AG04449 (cell line): ENCODE results near the gene MYO7B.

Source experiments
- CTCF ChIA-PET: fragments of 350-600 bp; formaldehyde crosslinking; extraction: SDS; loops from one replicate; lab custom pipeline; 2021; ENCODE audit warnings: antibody characterized with exemption; lab: Yijun Ruan, JAX
- POLR2A ChIA-PET: fragments of 400-600, 350-600 bp; formaldehyde crosslinking; extraction: SDS; loops from one replicate; lab custom pipeline; 2020; ENCODE audit warnings: antibody characterized with exemption, inconsistent platforms; lab: Yijun Ruan, JAX
- DNase-seq: peaks from one replicate; pipeline ENCODE4 v3.0.0-alpha.2; 2010; ENCODE audit warnings: low read depth, low spot score
- H3K4me3 ChIP-seq: 2 replicates; pipeline ENCODE4 v1.5.1; 2011; ENCODE audit warnings: low read depth, mild to moderate bottlenecking, control low read depth, low read length
- TF ChIP-seq, protein P1 (sequence below): IDR thresholded peaks from one replicate; pipeline ENCODE4 v1.5.1; 2011; ENCODE audit warnings: mild to moderate bottlenecking, moderate library complexity, low read length, control low read depth, inconsistent platforms; ENCODE audit not compliant: insufficient read depth; ENCODE audit errors: missing control alignments

Gene MYO7B

DNA sequence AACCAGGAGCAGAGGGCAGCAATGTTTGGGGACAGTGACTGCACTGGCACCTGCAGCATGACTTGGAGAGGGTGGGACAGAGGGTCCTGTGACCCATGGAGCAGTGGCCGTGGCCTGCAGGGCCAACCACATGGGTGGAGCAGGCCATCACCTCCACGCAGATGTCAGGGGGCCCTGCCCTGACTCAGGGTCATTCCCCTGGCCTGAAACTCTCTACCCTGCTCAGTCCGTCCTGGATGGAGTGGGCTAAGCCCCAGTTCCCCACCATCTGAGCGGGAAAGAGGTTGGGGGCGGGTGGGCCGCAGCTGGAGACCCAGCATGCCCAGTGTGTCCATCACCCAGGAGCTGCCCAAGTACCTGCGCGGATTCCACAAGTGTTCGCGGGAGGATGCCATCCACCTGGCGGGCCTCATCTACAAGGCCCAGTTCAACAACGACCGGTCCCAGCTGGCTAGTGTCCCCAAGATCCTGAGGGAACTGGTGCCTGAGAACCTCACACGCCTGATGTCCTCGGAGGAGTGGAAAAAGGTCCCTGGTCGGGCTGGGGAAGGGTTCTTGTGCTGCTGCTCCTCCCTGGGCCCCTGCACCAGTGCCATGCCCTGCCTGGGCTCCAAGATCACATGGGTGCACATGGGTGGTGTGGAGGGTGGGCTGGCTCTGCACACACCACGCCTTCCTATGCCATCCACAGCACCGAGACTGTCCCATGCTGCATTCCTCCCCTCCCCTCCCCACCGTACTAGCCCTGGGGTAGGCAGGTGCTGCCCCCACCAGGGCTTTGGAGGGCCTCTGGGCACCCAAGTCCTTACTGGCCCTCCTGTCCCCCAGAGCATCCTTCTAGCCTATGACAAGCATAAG lies 100.1 kb downstream of the MYO7B start:
- H3K4me3 ChIP-seq: no peak overlapping the region
- DNase-seq: no peak
- ChIA-PET CTCF (interaction anchor here (1.2 kb wide), 1 partner anchor 44 kb away, joined by 4 read pairs; no protein-coding TSS in a partner anchor), POLR2A (no interaction called here)
- TF ChIP-seq, protein P1, sequence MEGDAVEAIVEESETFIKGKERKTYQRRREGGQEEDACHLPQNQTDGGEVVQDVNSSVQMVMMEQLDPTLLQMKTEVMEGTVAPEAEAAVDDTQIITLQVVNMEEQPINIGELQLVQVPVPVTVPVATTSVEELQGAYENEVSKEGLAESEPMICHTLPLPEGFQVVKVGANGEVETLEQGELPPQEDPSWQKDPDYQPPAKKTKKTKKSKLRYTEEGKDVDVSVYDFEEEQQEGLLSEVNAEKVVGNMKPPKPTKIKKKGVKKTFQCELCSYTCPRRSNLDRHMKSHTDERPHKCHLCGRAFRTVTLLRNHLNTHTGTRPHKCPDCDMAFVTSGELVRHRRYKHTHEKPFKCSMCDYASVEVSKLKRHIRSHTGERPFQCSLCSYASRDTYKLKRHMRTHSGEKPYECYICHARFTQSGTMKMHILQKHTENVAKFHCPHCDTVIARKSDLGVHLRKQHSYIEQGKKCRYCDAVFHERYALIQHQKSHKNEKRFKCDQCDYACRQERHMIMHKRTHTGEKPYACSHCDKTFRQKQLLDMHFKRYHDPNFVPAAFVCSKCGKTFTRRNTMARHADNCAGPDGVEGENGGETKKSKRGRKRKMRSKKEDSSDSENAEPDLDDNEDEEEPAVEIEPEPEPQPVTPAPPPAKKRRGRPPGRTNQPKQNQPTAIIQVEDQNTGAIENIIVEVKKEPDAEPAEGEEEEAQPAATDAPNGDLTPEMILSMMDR: no peak

DNA sequence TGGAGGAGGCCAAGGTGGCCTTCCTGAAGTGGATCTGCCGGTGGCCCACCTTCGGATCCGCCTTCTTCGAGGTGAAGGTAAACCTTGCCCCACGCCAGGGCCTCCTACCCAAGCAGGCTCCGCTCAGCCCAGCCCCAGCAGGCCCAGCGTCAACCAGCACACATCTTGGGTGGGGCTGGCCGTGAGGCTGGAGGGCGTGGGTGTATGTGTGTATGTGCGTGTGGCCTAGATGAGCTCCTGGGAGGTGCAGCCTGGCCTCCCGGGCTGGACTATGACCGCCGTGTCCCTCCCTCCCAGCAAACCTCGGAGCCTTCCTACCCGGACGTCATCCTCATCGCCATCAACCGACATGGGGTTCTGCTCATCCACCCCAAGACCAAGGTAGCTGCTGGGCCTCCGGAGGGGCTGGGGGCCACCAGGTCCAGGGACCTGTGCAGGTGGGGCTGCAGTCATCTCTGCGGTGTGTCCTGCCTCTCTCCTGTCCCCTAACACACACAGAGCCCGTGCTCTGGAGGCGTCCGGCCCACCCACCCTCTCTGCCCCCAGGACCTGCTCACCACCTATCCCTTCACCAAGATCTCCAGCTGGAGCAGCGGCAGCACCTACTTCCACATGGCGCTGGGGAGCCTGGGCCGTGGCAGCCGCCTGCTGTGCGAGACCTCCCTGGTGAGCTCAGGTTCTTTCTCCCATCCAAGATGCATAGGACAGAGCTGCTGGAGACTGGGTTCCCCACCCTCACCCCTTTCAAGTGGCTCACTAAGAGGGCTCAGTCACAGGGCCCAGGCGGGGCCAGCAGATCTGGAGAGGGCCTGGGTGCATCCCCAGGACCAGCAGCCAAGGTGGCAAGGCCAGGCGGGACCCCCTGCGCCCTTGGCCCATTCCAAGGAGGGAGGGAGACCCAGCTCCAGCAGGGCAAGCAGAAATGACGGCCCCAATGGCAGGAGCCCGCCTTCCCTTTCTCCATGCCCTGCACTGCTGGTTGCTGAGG lies 101.1 kb downstream of the MYO7B start:
- DNase-seq: no peak
- CTCF ChIA-PET: interaction anchor here (0.8 to 6.2 kb wide), 3 partner anchors 10 to 45 kb away, joined by 4 to 44 read pairs (median 4); no protein-coding TSS in a partner anchor
- H3K4me3 ChIP-seq: no peak overlapping the region
- POLR2A ChIA-PET: no interaction called here
- TF ChIP-seq, protein P1: no peak

- DNase-seq: no peak
- ChIA-PET CTCF (interaction anchor here (0.8 to 6.2 kb wide), 5 partner anchors 8 to 46 kb away, joined by 4 to 44 read pairs (median 14); no protein-coding TSS in a partner anchor), POLR2A (interaction anchor here (0.7 to 0.9 kb wide), 2 partner anchors 21 to 39 kb away, joined by 3 to 4 read pairs; no protein-coding TSS in a partner anchor)
- TF ChIP-seq, protein P1: no peak
- no peak overlapping the region for H3K4me3 ChIP-seq
Observed at GRCh38 chr2:127637236-127637630, 101.8 kb downstream of the MYO7B start.

GRCh38 chr2:127637725-127638252 lies 102.3 kb downstream of the MYO7B start:
- ChIA-PET POLR2A (interaction anchor here (0.7 to 0.9 kb wide), 2 partner anchors 22 to 39 kb away, joined by 3 to 4 read pairs; no protein-coding TSS in a partner anchor), CTCF (interaction anchor here (1.4 to 6.2 kb wide), 5 partner anchors 9 to 313 kb away, joined by 4 to 44 read pairs (median 14); no protein-coding TSS in a partner anchor)
- TF ChIP-seq, protein P1: no peak
- no peak overlapping the region for H3K4me3 ChIP-seq
- DNase-seq: no peak

- CTCF ChIA-PET: interaction anchor here (1.4 to 6.2 kb wide), 7 partner anchors 9 to 314 kb away, joined by 4 to 44 read pairs (median 10); no protein-coding TSS in a partner anchor
- TF ChIP-seq, protein P1: no peak
- H3K4me3 ChIP-seq: no peak overlapping the region
- DNase-seq: no peak
- POLR2A ChIA-PET: no interaction called here
Observed at GRCh38 chr2:127638361-127639110, 103.1 kb downstream of the MYO7B start.
